Measurements from ENCODE around the gene NUDT19. TPM values are rescaled to one million over a fixed set of nuclear protein-coding genes. Genes with fewer than 3 reads are reported as not detected.

Gene NUDT19
- total RNA-seq, 1 donor from 2014 or later: 6.8 TPM

DNA sequence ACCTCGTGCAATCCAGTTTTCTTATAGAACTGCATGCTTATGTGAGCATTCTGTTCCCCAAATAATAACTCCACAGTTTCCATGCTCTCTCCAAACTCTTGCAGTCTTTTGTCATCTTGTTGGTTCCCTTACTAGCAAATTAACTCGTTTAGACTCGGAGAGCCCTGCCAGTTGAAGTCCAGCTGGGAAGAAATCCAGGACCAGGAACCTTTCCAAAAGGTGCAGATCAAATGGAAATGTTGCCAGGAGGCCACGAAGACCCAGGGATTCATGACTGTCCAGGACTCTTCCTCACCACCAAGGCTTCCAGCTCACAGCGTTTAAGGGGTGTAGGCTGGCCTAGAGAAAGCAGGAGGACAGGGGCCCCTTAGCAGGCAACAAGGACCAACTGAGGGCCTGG, 25.9 kb downstream of the NUDT19 start:
- H3K36me3 Mint-ChIP-seq (ENCODE audit: unreplicated experiment): peaks cover 15% of the 10 kb centered on the region
- no peaks in the 10 kb centered on the region for H3K27me3 Mint-ChIP-seq (ENCODE audit: unreplicated experiment)
- no peak for DNase-seq (ENCODE audit: extremely low spot score, unreplicated experiment)
- no peak overlapping the region for H3K27ac Mint-ChIP-seq (ENCODE audit: unreplicated experiment)
- H3K9me3 Mint-ChIP-seq (ENCODE audit: unreplicated experiment): no peaks in the 10 kb centered on the region
- H3K4me3 Mint-ChIP-seq (ENCODE audit: unreplicated experiment): no peak overlapping the region
- TF ChIP-seq, protein P1, sequence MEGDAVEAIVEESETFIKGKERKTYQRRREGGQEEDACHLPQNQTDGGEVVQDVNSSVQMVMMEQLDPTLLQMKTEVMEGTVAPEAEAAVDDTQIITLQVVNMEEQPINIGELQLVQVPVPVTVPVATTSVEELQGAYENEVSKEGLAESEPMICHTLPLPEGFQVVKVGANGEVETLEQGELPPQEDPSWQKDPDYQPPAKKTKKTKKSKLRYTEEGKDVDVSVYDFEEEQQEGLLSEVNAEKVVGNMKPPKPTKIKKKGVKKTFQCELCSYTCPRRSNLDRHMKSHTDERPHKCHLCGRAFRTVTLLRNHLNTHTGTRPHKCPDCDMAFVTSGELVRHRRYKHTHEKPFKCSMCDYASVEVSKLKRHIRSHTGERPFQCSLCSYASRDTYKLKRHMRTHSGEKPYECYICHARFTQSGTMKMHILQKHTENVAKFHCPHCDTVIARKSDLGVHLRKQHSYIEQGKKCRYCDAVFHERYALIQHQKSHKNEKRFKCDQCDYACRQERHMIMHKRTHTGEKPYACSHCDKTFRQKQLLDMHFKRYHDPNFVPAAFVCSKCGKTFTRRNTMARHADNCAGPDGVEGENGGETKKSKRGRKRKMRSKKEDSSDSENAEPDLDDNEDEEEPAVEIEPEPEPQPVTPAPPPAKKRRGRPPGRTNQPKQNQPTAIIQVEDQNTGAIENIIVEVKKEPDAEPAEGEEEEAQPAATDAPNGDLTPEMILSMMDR (IDR thresholded peaks at IDR 0.05): no peak
- no peaks in the 10 kb centered on the region for H3K4me1 Mint-ChIP-seq (ENCODE audit: unreplicated experiment)

DNA sequence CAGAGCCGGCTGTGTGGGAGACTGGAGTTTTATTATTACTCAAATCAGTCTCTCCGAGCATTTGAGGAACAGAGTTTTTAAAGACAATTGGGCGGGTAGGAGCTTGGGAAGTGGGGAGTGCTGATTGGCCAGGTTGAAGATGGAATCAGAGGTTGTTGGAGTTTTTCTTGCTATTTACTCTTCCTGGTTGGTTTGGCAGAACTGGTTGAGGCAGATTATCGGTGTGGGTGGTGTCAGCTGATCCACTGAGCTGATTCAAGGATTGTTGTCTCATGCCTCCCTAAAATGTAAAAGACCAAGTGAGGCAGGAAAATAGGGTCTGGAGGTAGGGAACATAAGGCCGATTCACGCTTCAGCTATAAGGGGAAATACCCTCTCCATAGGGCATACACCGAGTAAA, 26.7 kb downstream of the NUDT19 start:
- TF ChIP-seq, protein P1 (IDR thresholded peaks at IDR 0.05): no peak
- Mint-ChIP-seq H3K36me3 (ENCODE audit: unreplicated experiment) (peaks cover 11% of the 10 kb centered on the region), H3K27me3 (ENCODE audit: unreplicated experiment) (no peaks in the 10 kb centered on the region), H3K9me3 (ENCODE audit: unreplicated experiment) (no peaks in the 10 kb centered on the region), H3K4me3 (ENCODE audit: unreplicated experiment) (no peak overlapping the region), H3K27ac (ENCODE audit: unreplicated experiment) (no peak overlapping the region), H3K4me1 (ENCODE audit: unreplicated experiment) (no peaks in the 10 kb centered on the region)
- DNase-seq (ENCODE audit: extremely low spot score, unreplicated experiment): no peak

DNA sequence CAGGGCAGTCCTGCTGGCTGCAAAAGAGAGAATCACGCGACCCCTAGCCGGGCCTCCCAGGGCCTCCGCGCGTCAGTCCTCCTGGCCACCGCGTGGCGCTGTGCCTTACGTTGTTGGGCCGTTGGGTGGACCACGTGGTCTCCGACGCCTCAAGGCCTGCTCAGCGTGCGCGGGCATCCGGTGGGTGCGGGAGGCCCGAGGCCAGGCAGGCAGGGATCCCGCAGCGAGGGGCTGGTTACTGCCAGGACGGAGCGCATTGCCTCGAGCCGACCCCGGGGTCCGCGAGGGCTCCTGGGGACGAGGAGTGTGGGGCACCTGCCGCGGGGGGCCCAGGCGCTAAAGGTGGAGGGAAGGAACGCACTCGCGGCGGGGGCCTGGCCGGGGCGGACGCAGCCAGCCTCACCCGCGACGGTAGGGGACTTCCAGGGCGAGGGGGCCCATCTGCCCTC, 28.0 kb downstream of the NUDT19 start, which contains the start of gene TDRD12:
Gene TDRD12 (plus strand): TSS at position 157 of the 449 bp plus-strand sequence. CDS start 306 bp downstream, outside the sequence.
- H3K4me3 Mint-ChIP-seq (ENCODE audit: unreplicated experiment): no peak within 1 kb of the TSS
- H3K36me3 Mint-ChIP-seq (ENCODE audit: unreplicated experiment): peaks cover 10% of the 10 kb centered on the region
- TF ChIP-seq, protein P1 (IDR thresholded peaks at IDR 0.05): no peak
- no peaks in the 10 kb centered on the region for H3K9me3 Mint-ChIP-seq (ENCODE audit: unreplicated experiment)
- H3K27ac Mint-ChIP-seq (ENCODE audit: unreplicated experiment): peak within 1 kb of the TSS; percentile 7
- H3K4me1 Mint-ChIP-seq (ENCODE audit: unreplicated experiment): no peaks in the 10 kb centered on the region
- no peaks in the 10 kb centered on the region for H3K27me3 Mint-ChIP-seq (ENCODE audit: unreplicated experiment)
- DNase-seq (ENCODE audit: extremely low spot score, unreplicated experiment): no peak

DNA sequence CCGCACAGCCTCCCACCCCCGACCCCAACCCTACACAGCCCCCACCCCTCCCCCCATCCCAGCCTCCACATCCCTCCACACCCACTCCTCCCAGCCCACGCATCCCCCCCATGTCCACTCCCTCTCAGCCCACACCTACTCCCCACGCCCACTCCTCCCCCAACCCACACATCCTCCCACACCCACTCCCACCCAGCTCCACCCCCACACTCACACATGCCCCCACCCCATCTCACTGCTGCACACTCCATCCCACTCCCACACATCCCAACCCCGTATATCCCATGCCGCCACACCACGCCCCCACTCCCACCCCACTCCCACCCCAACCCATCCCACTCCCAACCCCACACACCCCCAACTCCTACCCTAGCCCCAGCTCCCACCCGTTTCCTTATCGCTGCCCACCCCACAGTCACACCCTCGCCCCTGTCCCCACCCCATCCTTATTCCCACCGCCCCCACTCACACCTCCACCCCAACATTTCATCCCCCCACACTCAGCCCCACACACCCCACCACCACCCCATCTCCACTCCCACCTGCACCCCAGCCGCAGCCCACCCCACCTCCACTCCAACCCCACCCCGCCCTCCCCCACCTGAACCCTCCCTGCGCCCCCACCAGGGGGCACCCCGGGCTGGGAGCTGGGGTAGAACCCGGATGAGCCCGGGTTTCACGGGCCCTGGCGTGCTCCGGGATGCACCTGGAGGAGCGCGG, 28.8 kb downstream of the NUDT19 start:
- DNase-seq (ENCODE audit: extremely low spot score, unreplicated experiment): no peak
- Mint-ChIP-seq H3K4me3 (ENCODE audit: unreplicated experiment) (no peak overlapping the region), H3K27ac (ENCODE audit: unreplicated experiment) (no peak overlapping the region), H3K27me3 (ENCODE audit: unreplicated experiment) (no peaks in the 10 kb centered on the region), H3K4me1 (ENCODE audit: unreplicated experiment) (no peaks in the 10 kb centered on the region), H3K9me3 (ENCODE audit: unreplicated experiment) (no peaks in the 10 kb centered on the region), H3K36me3 (ENCODE audit: unreplicated experiment) (peaks cover 2% of the 10 kb centered on the region)
- TF ChIP-seq, protein P1 (IDR thresholded peaks at IDR 0.05): no peak

DNA sequence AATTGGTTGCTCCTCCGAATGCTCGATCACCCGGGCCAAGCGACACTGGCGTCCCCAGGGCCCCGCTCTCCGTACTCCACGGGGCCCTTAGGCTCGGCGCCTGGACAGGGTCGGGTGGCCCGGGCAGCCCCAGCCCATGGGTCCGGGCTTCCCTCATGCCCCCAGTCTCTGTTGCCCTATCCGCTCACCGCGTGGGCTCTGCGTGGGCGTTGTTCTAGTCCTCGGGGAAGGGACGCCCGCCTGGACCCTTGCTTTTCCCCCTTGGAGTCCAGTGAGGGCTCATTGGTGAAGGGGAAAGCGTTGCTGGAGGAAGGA, 29.3 kb downstream of the NUDT19 start:
- no peak for DNase-seq (ENCODE audit: extremely low spot score, unreplicated experiment)
- no peaks in the 10 kb centered on the region for H3K27me3 Mint-ChIP-seq (ENCODE audit: unreplicated experiment)
- H3K9me3 Mint-ChIP-seq (ENCODE audit: unreplicated experiment): no peaks in the 10 kb centered on the region
- no peak overlapping the region for H3K4me3 Mint-ChIP-seq (ENCODE audit: unreplicated experiment)
- H3K36me3 Mint-ChIP-seq (ENCODE audit: unreplicated experiment): peaks cover 2% of the 10 kb centered on the region
- TF ChIP-seq, protein P1 (IDR thresholded peaks at IDR 0.05): no peak
- no peaks in the 10 kb centered on the region for H3K4me1 Mint-ChIP-seq (ENCODE audit: unreplicated experiment)
- H3K27ac Mint-ChIP-seq (ENCODE audit: unreplicated experiment): no peak overlapping the region
